Panc1 (cell line): ENCODE measurements around the gene TXLNA. TPM values are rescaled to one million over a fixed set of nuclear protein-coding genes. Genes with fewer than 3 reads are reported as not detected.

Experiments used
- ATAC-seq: fragments of 200-7000 bp; cut with Tn5 transposase; 2 replicates; pipeline ENCODE4 v1.9.1; 2020; ENCODE audit warnings: mild to moderate bottlenecking, moderate library complexity
- BruUV-seq: library from RNA; stranded (reverse); fragments of 400-500 nt; replicated peaks from 2 replicates; lab custom pipeline; 2021; lab: Mats Ljungman, UMichigan
- CTCF ChIA-PET: fragments of 300-600 bp; sonication (Branson Sonifier 250); formaldehyde crosslinking; loops from one replicate; lab custom pipeline; 2022; ENCODE audit warnings: antibody characterized with exemption; lab: Charles Lee
- POLR2A ChIA-PET: fragments of 300-600 bp; sonication (Branson Sonifier 250); formaldehyde crosslinking; loops from one replicate; lab custom pipeline; 2022; ENCODE audit warnings: antibody characterized with exemption; lab: Charles Lee
- DNase-seq: peaks from one replicate; pipeline ENCODE4 v3.0.0-alpha.2; 2010; ENCODE audit warnings: low read depth, low spot score
- H3K27ac ChIP-seq: 2 replicates; pipeline ENCODE4 v1.5.1; 2011; ENCODE audit warnings: mild to moderate bottlenecking, low read length, inconsistent platforms
- H3K27me3 ChIP-seq: fragments of 200-500 bp; sonication (Bioruptor generic); 2 replicates; pipeline ENCODE4 v1.6.0; 2014; ENCODE audit warnings: low read length, inconsistent platforms; ENCODE audit not compliant: control insufficient read depth, insufficient read depth
- H3K36me3 ChIP-seq: fragments of 200-500 bp; sonication (Bioruptor generic); 2 replicates; pipeline ENCODE4 v1.5.1; 2014; ENCODE audit warnings: inconsistent platforms, mild to moderate bottlenecking, low read length, moderate library complexity; ENCODE audit not compliant: control insufficient read depth, insufficient read depth
- H3K4me1 ChIP-seq: 2 replicates; pipeline ENCODE4 v1.5.1; 2011; ENCODE audit warnings: inconsistent platforms, mild to moderate bottlenecking, low read length, moderate library complexity; ENCODE audit not compliant: control insufficient read depth, insufficient read depth
- H3K4me3 ChIP-seq, 2 experiments: 2 replicates each; pipeline ENCODE4 v1.5.1; 2011 to 2012; ENCODE audit warnings: low read depth in 2 of 2, low read length in 2 of 2, mild to moderate bottlenecking in 2 of 2, inconsistent platforms in 1 of 2, moderate library complexity in 1 of 2
- H3K9me3 ChIP-seq: fragments of 200-500 bp; sonication (Bioruptor generic); 2 replicates; pipeline ENCODE4 v1.5.1; 2014; ENCODE audit warnings: low read depth, mild to moderate bottlenecking, inconsistent platforms, low read length, moderate library complexity; ENCODE audit not compliant: control insufficient read depth, insufficient read depth
- POLR2AphosphoS5 ChIP-seq: IDR thresholded peaks from 2 replicates; pipeline ENCODE4 v1.6.1; 2012; ENCODE audit warnings: mild to moderate bottlenecking, low read depth, low read length, moderate library complexity
- SIN3A ChIP-seq: IDR thresholded peaks from 2 replicates; pipeline ENCODE4 v1.6.1; 2012; ENCODE audit warnings: low read depth, mild to moderate bottlenecking, low read length, moderate library complexity, borderline replicate concordance; ENCODE audit not compliant: insufficient read depth
- TCF7L2 ChIP-seq: IDR thresholded peaks from 2 replicates; pipeline ENCODE4 v1.6.1; 2011; ENCODE audit warnings: mild to moderate bottlenecking, low read depth, low read length, inconsistent platforms
- in situ Hi-C: cut with HindIII; loops from 2 replicates; pipeline ENCODE4 v1.10.0; 2016; ENCODE audit warnings: low sequenced_read_pairs, low pct_unique_long_range_greater_than_20kb
- intact Hi-C: fragments of 100-400 bp; cut with micrococcal nuclease; formaldehyde crosslinking; loops from one replicate; pipeline ENCODE4 v1.10.0; 2022; ENCODE audit not compliant: unreplicated experiment
- total RNA-seq: library from RNA; stranded (reverse); gene quantifications from one replicate; pipeline ENCODE4 v1.2.1, GENCODE V29; 2021; ENCODE audit not compliant: unreplicated experiment
- TF ChIP-seq, protein P1 (sequence below), 2 experiments: IDR thresholded peaks; 2 replicates each; pipeline ENCODE4 v1.6.1; 2011 to 2012; ENCODE audit warnings: low read depth in 2 of 2, control low read depth in 1 of 2, low read length in 1 of 2, mild to moderate bottlenecking in 1 of 2, moderate library complexity in 1 of 2; ENCODE audit not compliant: insufficient read depth in 1 of 2
- TF ChIP-seq, protein P2 (sequence below): fragments of 450-650 bp; IDR thresholded peaks from 2 replicates; pipeline ENCODE4 v1.5.1; 2017; ENCODE audit warnings: mild to moderate bottlenecking

TXLNA gene
- total RNA-seq, 1 experiment from 2014 or later: 115 TPM

DNA sequence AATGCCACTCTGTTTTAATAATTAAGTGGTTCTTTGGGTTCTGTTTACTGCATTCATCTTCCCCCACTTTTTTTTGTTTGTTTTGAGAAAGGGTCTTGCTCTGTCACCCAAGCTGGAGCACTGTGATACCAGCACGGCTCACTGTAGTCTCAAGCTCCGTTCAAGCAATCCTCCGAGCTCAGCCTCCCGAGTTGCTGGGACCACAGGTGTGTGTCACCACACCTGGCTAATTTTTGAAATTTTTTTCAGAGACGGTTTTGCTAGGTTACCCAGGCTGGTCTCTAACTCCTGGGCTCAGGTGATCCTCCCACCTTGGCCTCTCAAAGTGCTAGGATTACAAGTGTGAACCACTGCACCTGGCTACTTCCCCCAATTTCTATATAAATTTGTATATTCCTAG, 42.4 kb upstream of the TXLNA start:
- intact Hi-C loops: no loop called here
- Histone ChIP-seq H3K4me1 (peaks cover 39% of the 10 kb centered on the region), H3K9me3 (no peaks in the 10 kb centered on the region), H3K36me3 (no peaks in the 10 kb centered on the region), H3K27me3 (no peaks in the 10 kb centered on the region), H3K4me3 (no peak overlapping the region), H3K27ac (no peak overlapping the region)
- no peak for TF ChIP-seq POLR2AphosphoS5
- TF ChIP-seq, protein P1, sequence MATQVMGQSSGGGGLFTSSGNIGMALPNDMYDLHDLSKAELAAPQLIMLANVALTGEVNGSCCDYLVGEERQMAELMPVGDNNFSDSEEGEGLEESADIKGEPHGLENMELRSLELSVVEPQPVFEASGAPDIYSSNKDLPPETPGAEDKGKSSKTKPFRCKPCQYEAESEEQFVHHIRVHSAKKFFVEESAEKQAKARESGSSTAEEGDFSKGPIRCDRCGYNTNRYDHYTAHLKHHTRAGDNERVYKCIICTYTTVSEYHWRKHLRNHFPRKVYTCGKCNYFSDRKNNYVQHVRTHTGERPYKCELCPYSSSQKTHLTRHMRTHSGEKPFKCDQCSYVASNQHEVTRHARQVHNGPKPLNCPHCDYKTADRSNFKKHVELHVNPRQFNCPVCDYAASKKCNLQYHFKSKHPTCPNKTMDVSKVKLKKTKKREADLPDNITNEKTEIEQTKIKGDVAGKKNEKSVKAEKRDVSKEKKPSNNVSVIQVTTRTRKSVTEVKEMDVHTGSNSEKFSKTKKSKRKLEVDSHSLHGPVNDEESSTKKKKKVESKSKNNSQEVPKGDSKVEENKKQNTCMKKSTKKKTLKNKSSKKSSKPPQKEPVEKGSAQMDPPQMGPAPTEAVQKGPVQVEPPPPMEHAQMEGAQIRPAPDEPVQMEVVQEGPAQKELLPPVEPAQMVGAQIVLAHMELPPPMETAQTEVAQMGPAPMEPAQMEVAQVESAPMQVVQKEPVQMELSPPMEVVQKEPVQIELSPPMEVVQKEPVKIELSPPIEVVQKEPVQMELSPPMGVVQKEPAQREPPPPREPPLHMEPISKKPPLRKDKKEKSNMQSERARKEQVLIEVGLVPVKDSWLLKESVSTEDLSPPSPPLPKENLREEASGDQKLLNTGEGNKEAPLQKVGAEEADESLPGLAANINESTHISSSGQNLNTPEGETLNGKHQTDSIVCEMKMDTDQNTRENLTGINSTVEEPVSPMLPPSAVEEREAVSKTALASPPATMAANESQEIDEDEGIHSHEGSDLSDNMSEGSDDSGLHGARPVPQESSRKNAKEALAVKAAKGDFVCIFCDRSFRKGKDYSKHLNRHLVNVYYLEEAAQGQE (IDR thresholded peaks at IDR 0.05; ENCODE audit: insufficient read depth in 1 of 2, low read depth in 2 of 2, low read length in 1 of 2): no peak
- no peak for TF ChIP-seq TCF7L2
- TF ChIP-seq, protein P2, sequence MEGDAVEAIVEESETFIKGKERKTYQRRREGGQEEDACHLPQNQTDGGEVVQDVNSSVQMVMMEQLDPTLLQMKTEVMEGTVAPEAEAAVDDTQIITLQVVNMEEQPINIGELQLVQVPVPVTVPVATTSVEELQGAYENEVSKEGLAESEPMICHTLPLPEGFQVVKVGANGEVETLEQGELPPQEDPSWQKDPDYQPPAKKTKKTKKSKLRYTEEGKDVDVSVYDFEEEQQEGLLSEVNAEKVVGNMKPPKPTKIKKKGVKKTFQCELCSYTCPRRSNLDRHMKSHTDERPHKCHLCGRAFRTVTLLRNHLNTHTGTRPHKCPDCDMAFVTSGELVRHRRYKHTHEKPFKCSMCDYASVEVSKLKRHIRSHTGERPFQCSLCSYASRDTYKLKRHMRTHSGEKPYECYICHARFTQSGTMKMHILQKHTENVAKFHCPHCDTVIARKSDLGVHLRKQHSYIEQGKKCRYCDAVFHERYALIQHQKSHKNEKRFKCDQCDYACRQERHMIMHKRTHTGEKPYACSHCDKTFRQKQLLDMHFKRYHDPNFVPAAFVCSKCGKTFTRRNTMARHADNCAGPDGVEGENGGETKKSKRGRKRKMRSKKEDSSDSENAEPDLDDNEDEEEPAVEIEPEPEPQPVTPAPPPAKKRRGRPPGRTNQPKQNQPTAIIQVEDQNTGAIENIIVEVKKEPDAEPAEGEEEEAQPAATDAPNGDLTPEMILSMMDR: no peak
- TF ChIP-seq SIN3A: no peak
- no peak for DNase-seq
- no TSS peak for BruUV-seq
- ChIA-PET CTCF (no interaction called here), POLR2A (no interaction called here)
- ATAC-seq: no peak
- in situ Hi-C loops: no loop called here

DNA sequence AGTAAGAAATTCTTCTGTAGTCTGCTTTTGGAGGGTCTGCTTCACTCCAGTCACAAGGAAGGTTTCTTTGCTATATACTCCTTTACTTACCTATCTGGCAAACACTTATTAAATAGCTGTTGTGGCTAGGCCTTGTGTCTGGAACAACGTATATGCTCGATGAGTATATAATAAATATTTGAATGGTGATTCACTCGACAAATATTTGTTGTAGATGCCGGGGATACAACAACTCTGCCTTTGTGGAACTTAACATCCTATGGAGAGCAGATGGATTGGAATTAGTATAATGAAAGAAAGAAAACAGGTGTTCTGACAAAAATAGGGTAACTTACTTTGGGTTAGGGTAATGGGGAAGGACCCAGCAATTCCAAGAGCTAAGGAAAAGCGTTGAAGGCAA, 40.5 kb upstream of the TXLNA start:
- ChIA-PET POLR2A (interaction anchor here (0.5 kb wide), 1 partner anchor 203 kb away, joined by 4 read pairs; no protein-coding TSS in a partner anchor), CTCF (no interaction called here)
- Histone ChIP-seq H3K4me3 (peak overlapping the region in 1 of 2 experiments; percentile 13; a peak in 2 of 4 replicates), H3K27ac (peak overlapping the region; percentile 84), H3K9me3 (no peaks in the 10 kb centered on the region), H3K4me1 (peaks cover 50% of the 10 kb centered on the region), H3K27me3 (no peaks in the 10 kb centered on the region), H3K36me3 (no peaks in the 10 kb centered on the region)
- in situ Hi-C loops: no loop called here
- ATAC-seq (peak; percentile 90), DNase-seq (peak; percentile 80)
- intact Hi-C loops: no loop called here
- no TSS peak for BruUV-seq
- TF ChIP-seq, protein P2: no peak
- TF ChIP-seq, protein P1 (IDR thresholded peaks at IDR 0.05; ENCODE audit: insufficient read depth in 1 of 2, low read depth in 2 of 2, low read length in 1 of 2): no peak
- TF ChIP-seq POLR2AphosphoS5 (peak; percentile 42; the same call in 1 of the 2 replicates), SIN3A (0 out of 2 replicates have a peak, but pooled peaks have one; percentile 8), TCF7L2 (no peak)
